ENCODE results near the gene MMP17.

The MMP17 gene

GRCh38 chr12:131789638-131790037, 38.6 kb upstream of the MMP17 start:
- FAIRE-seq: no peak
- TF ChIP-seq POLR2AphosphoS5 (IDR thresholded peaks at IDR 0.05; ENCODE audit: low read depth, low read length) (no peak), POU2F2 (IDR thresholded peaks at IDR 0.05; ENCODE audit: low read depth, low read length) (no peak), PAX5 (IDR thresholded peaks at IDR 0.05; ENCODE audit: insufficient read depth, low read length, severe bottlenecking) (no peak), SPI1 (IDR thresholded peaks at IDR 0.05; ENCODE audit: low read depth, low read length) (no peak), POLR2A (IDR thresholded peaks at IDR 0.05; ENCODE audit: low read depth, low read length) (no peak), TAF1 (IDR thresholded peaks at IDR 0.05; ENCODE audit: low read depth, low read length) (no peak)

GRCh38 chr12:131793243-131794022, 34.8 kb upstream of the MMP17 start:
- no peak for FAIRE-seq
- no peak for TF ChIP-seq POLR2A (IDR thresholded peaks at IDR 0.05; ENCODE audit: low read depth, low read length)
- no peak for TF ChIP-seq POU2F2 (IDR thresholded peaks at IDR 0.05; ENCODE audit: low read depth, low read length)
- TF ChIP-seq POLR2AphosphoS5 (IDR thresholded peaks at IDR 0.05; ENCODE audit: low read depth, low read length): no peak
- TF ChIP-seq SPI1 (IDR thresholded peaks at IDR 0.05; ENCODE audit: low read depth, low read length): no peak
- no peak for TF ChIP-seq PAX5 (IDR thresholded peaks at IDR 0.05; ENCODE audit: insufficient read depth, low read length, severe bottlenecking)
- no peak for DNase-seq (ENCODE audit: insufficient read length, low spot score)

More at GRCh38 chr12:131789638-131790037, 38.6 kb upstream of the MMP17 start:
- DNase-seq (ENCODE audit: insufficient read length, low spot score): no peak

DNA sequence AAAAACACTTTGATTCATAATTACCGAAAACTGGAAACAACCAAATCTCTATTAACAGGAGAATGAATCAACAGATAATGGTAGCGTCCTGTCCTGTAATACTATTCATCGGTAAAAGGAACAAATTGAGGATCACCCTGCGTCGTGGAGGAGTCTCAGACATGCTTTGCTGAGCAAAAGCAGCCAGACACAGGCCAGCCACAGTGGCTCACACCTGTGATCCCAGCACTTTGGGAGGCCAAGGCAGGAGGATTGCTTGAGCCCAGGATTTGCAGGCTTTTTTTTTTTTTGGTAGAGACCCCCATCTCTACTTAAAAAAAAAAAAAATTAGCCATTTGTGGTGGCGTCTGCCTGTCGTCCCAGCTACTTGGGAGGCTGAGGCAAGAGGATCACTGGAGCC, 34.1 kb upstream of the MMP17 start:
- FAIRE-seq: no peak
- no peak for TF ChIP-seq POLR2AphosphoS5 (IDR thresholded peaks at IDR 0.05; ENCODE audit: low read depth, low read length)
- no peak for TF ChIP-seq TAF1 (IDR thresholded peaks at IDR 0.05; ENCODE audit: low read depth, low read length)
- no peak for TF ChIP-seq SPI1 (IDR thresholded peaks at IDR 0.05; ENCODE audit: low read depth, low read length)
- TF ChIP-seq POU2F2 (IDR thresholded peaks at IDR 0.05; ENCODE audit: low read depth, low read length): no peak
- no peak for TF ChIP-seq POLR2A (IDR thresholded peaks at IDR 0.05; ENCODE audit: low read depth, low read length)
- TF ChIP-seq PAX5 (IDR thresholded peaks at IDR 0.05; ENCODE audit: insufficient read depth, low read length, severe bottlenecking): no peak
- DNase-seq (ENCODE audit: insufficient read length, low spot score): no peak

GRCh38 chr12:131794573-131794972, 33.6 kb upstream of the MMP17 start:
- FAIRE-seq (no peak), DNase-seq (ENCODE audit: insufficient read length, low spot score) (no peak)
- TF ChIP-seq PAX5 (IDR thresholded peaks at IDR 0.05; ENCODE audit: insufficient read depth, low read length, severe bottlenecking) (no peak), POU2F2 (IDR thresholded peaks at IDR 0.05; ENCODE audit: low read depth, low read length) (no peak), POLR2AphosphoS5 (IDR thresholded peaks at IDR 0.05; ENCODE audit: low read depth, low read length) (no peak), POLR2A (IDR thresholded peaks at IDR 0.05; ENCODE audit: low read depth, low read length) (no peak), TAF1 (IDR thresholded peaks at IDR 0.05; ENCODE audit: low read depth, low read length) (no peak), SPI1 (IDR thresholded peaks at IDR 0.05; ENCODE audit: low read depth, low read length) (no peak)

DNA sequence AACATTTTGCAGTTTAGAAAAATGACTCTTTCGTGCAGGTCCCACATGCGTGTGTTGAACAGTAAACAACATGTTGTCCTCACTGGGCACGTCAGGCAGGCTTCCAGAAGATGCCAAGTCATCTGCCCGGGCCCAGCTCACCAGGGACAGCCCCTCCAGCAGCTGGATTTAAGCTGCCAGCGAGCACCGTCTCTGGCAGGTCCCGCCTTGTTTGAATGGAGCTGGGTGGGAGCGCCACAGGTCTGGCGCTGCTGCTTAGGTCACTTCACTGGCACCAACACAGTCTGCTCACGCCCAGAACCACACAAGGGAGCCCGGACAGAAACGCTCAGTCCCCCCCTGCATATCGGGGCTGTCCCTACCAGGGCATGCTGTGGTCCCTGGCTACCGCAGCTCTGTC, 33.1 kb upstream of the MMP17 start:
- DNase-seq (ENCODE audit: insufficient read length, low spot score): no peak
- FAIRE-seq: no peak
- TF ChIP-seq PAX5 (IDR thresholded peaks at IDR 0.05; ENCODE audit: insufficient read depth, low read length, severe bottlenecking): no peak
- no peak for TF ChIP-seq SPI1 (IDR thresholded peaks at IDR 0.05; ENCODE audit: low read depth, low read length)
- no peak for TF ChIP-seq POU2F2 (IDR thresholded peaks at IDR 0.05; ENCODE audit: low read depth, low read length)
- no peak for TF ChIP-seq POLR2A (IDR thresholded peaks at IDR 0.05; ENCODE audit: low read depth, low read length)
- TF ChIP-seq POLR2AphosphoS5 (IDR thresholded peaks at IDR 0.05; ENCODE audit: low read depth, low read length): no peak
- TF ChIP-seq TAF1 (IDR thresholded peaks at IDR 0.05; ENCODE audit: low read depth, low read length): no peak

- TF ChIP-seq POLR2A (IDR thresholded peaks at IDR 0.05; ENCODE audit: low read depth, low read length): no peak
- no peak for TF ChIP-seq PAX5 (IDR thresholded peaks at IDR 0.05; ENCODE audit: insufficient read depth, low read length, severe bottlenecking)
- no peak for TF ChIP-seq TAF1 (IDR thresholded peaks at IDR 0.05; ENCODE audit: low read depth, low read length)
- TF ChIP-seq SPI1 (IDR thresholded peaks at IDR 0.05; ENCODE audit: low read depth, low read length): no peak
- no peak for TF ChIP-seq POLR2AphosphoS5 (IDR thresholded peaks at IDR 0.05; ENCODE audit: low read depth, low read length)
- no peak for TF ChIP-seq POU2F2 (IDR thresholded peaks at IDR 0.05; ENCODE audit: low read depth, low read length)
- FAIRE-seq: no peak
- DNase-seq (ENCODE audit: insufficient read length, low spot score): no peak
These were observed 32.3 kb upstream of the MMP17 start for GRCh38 chr12:131795690-131796410.

DNA sequence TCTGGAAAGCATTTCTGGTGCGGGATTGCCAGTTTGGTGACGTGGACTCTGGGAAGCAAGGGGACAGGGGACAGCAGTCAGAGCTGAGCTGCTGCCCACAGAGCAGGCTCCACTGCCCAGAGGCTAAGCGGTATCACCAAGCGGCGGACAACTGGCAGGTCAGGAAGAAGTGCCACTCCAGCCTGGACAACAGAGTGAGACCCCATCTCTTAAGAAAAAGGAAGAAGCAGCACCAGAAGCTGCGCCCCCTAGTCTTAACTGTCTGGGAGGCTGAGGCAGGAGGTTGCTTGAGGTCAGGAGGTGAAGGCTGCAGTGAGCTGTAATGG, 31.8 kb upstream of the MMP17 start:
- TF ChIP-seq POU2F2 (IDR thresholded peaks at IDR 0.05; ENCODE audit: low read depth, low read length) (no peak), POLR2A (IDR thresholded peaks at IDR 0.05; ENCODE audit: low read depth, low read length) (no peak), SPI1 (IDR thresholded peaks at IDR 0.05; ENCODE audit: low read depth, low read length) (no peak), POLR2AphosphoS5 (IDR thresholded peaks at IDR 0.05; ENCODE audit: low read depth, low read length) (no peak), PAX5 (IDR thresholded peaks at IDR 0.05; ENCODE audit: insufficient read depth, low read length, severe bottlenecking) (no peak), TAF1 (IDR thresholded peaks at IDR 0.05; ENCODE audit: low read depth, low read length) (no peak)
- FAIRE-seq (no peak), DNase-seq (ENCODE audit: insufficient read length, low spot score) (no peak)

- DNase-seq (ENCODE audit: insufficient read length, low spot score): no peak
- FAIRE-seq: no peak
- TF ChIP-seq POLR2A (IDR thresholded peaks at IDR 0.05; ENCODE audit: low read depth, low read length) (no peak), SPI1 (IDR thresholded peaks at IDR 0.05; ENCODE audit: low read depth, low read length) (no peak), POU2F2 (IDR thresholded peaks at IDR 0.05; ENCODE audit: low read depth, low read length) (no peak)
These were observed 31.2 kb upstream of the MMP17 start for GRCh38 chr12:131796754-131797587.

DNA sequence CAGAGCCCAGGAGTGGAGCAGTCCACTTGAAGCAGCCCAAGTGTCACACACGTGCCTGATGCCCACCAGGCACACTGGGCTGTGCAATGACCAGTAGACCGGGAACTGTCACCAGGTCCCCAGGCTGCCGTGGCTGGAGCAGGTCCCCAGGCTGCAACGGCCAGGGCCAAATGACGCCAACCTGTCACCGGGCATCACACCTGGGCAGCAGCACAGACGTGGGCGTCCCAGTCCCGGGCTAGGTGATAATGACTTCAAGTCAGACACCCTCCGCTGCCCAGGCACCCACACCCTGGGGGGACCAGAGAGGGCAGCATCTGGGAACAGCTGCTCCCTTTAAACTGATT, 30.6 kb upstream of the MMP17 start:
- no peak for TF ChIP-seq PAX5 (IDR thresholded peaks at IDR 0.05; ENCODE audit: insufficient read depth, low read length, severe bottlenecking)
- TF ChIP-seq POU2F2 (IDR thresholded peaks at IDR 0.05; ENCODE audit: low read depth, low read length): no peak
- TF ChIP-seq SPI1 (IDR thresholded peaks at IDR 0.05; ENCODE audit: low read depth, low read length): no peak
- no peak for TF ChIP-seq POLR2A (IDR thresholded peaks at IDR 0.05; ENCODE audit: low read depth, low read length)
- no peak for TF ChIP-seq TAF1 (IDR thresholded peaks at IDR 0.05; ENCODE audit: low read depth, low read length)
- TF ChIP-seq POLR2AphosphoS5 (IDR thresholded peaks at IDR 0.05; ENCODE audit: low read depth, low read length): no peak
- no peak for DNase-seq (ENCODE audit: insufficient read length, low spot score)
- no peak for FAIRE-seq

Data from GM12891 (cell line).